Type B pancreatic cell (in vitro differentiated cells): ENCODE measurements around the gene EXOC4. TPM values are rescaled to one million over a fixed set of nuclear protein-coding genes. Genes with fewer than 3 reads are reported as not detected.

ENCODE experiments used
- DNase-seq: peaks from one replicate; pipeline ENCODE4 v3.0.0; 2021; ENCODE audit warnings: mixed read lengths; ENCODE audit not compliant: unreplicated experiment; ENCODE audit errors: extremely low spot score
- H3K27ac Mint-ChIP-seq: 2 replicates; pipeline ENCODE4 v1.8.0; 2021; ENCODE audit warnings: mild to moderate bottlenecking, mixed read lengths
- H3K27me3 Mint-ChIP-seq: 2 replicates; pipeline ENCODE4 v1.8.0; 2021; ENCODE audit warnings: mixed read lengths
- H3K36me3 Mint-ChIP-seq: 2 replicates; pipeline ENCODE4 v1.8.0; 2021; ENCODE audit warnings: mixed read lengths
- H3K4me1 Mint-ChIP-seq: one replicate; pipeline ENCODE4 v1.8.0; 2021; ENCODE audit warnings: mixed read lengths; ENCODE audit not compliant: unreplicated experiment
- H3K4me3 Mint-ChIP-seq: 2 replicates; pipeline ENCODE4 v1.8.0; 2021; ENCODE audit warnings: mild to moderate bottlenecking, mixed read lengths
- H3K9me3 Mint-ChIP-seq: 2 replicates; pipeline ENCODE4 v1.8.0; 2021; ENCODE audit warnings: mixed read lengths
- CTCF ChIP-seq: fragments of 200-600 bp; sonication (generic); conservative IDR thresholded peaks from 2 replicates; pipeline ENCODE4 v1.5.0; 2021; ENCODE audit warnings: antibody characterized with exemption, mild to moderate bottlenecking
- total RNA-seq: library from RNA; stranded (reverse); gene quantifications from 2 replicates; pipeline ENCODE4 v1.2.1, GENCODE V29; 2021; ENCODE audit warnings: low replicate concordance

Gene EXOC4
- total RNA-seq, 1 donor from 2014 or later = 95.5 TPM

GRCh38 chr7:133290676-133291333 lies 37.9 kb downstream of the EXOC4 start:
- no peak overlapping the region for H3K27ac Mint-ChIP-seq
- no peaks in the 10 kb centered on the region for H3K4me1 Mint-ChIP-seq
- no peaks in the 10 kb centered on the region for H3K27me3 Mint-ChIP-seq
- H3K36me3 Mint-ChIP-seq = peaks cover 36% of the 10 kb centered on the region
- H3K4me3 Mint-ChIP-seq = no peak overlapping the region
- no peak for TF ChIP-seq CTCF
- no peaks in the 10 kb centered on the region for H3K9me3 Mint-ChIP-seq
- DNase-seq = no peak

- H3K4me3 Mint-ChIP-seq = no peak overlapping the region
- DNase-seq = no peak
- no peaks in the 10 kb centered on the region for H3K4me1 Mint-ChIP-seq
- H3K36me3 Mint-ChIP-seq = peaks cover 32% of the 10 kb centered on the region
- TF ChIP-seq CTCF = no peak
- no peaks in the 10 kb centered on the region for H3K9me3 Mint-ChIP-seq
- no peak overlapping the region for H3K27ac Mint-ChIP-seq
- H3K27me3 Mint-ChIP-seq = no peaks in the 10 kb centered on the region
Observed at GRCh38 chr7:133292631-133293030, 39.8 kb downstream of the EXOC4 start.

- H3K27me3 Mint-ChIP-seq = no peaks in the 10 kb centered on the region
- no peak for TF ChIP-seq CTCF
Observed at GRCh38 chr7:133293384-133294160, 40.7 kb downstream of the EXOC4 start.

GRCh38 chr7:133294234-133294633 lies 41.4 kb downstream of the EXOC4 start:
- H3K27me3 Mint-ChIP-seq = no peaks in the 10 kb centered on the region
- H3K27ac Mint-ChIP-seq = no peak overlapping the region
- no peaks in the 10 kb centered on the region for H3K9me3 Mint-ChIP-seq
- H3K36me3 Mint-ChIP-seq = peaks cover 28% of the 10 kb centered on the region
- TF ChIP-seq CTCF = no peak
- H3K4me3 Mint-ChIP-seq = no peak overlapping the region
- peaks cover 6% of the 10 kb centered on the region for H3K4me1 Mint-ChIP-seq
- no peak for DNase-seq

More at GRCh38 chr7:133293384-133294160, 40.7 kb downstream of the EXOC4 start:
- H3K9me3 Mint-ChIP-seq = no peaks in the 10 kb centered on the region
- peaks cover 29% of the 10 kb centered on the region for H3K36me3 Mint-ChIP-seq
- H3K4me1 Mint-ChIP-seq = peaks cover 5% of the 10 kb centered on the region
- no peak for DNase-seq
- H3K4me3 Mint-ChIP-seq = no peak overlapping the region
- no peak overlapping the region for H3K27ac Mint-ChIP-seq

GRCh38 chr7:133295484-133295883 lies 42.6 kb downstream of the EXOC4 start:
- Mint-ChIP-seq H3K27me3 (no peaks in the 10 kb centered on the region), H3K4me3 (no peak overlapping the region), H3K9me3 (no peaks in the 10 kb centered on the region), H3K36me3 (peaks cover 20% of the 10 kb centered on the region), H3K4me1 (peaks cover 12% of the 10 kb centered on the region), H3K27ac (no peak overlapping the region)
- TF ChIP-seq CTCF = no peak
- DNase-seq = no peak
